ENCODE results near the gene GCNA.

GRCh38 chrX:71550578-71550977 lies 27.7 kb upstream of the GCNA start:
- TF ChIP-seq POLR2AphosphoS5 (IDR thresholded peaks at IDR 0.05) (no peak), POLR2A (IDR thresholded peaks at IDR 0.05) (no peak), CTCF (IDR thresholded peaks at IDR 0.05) (no peak), EP300 (IDR thresholded peaks at IDR 0.05) (no peak)

Measured in gastroesophageal sphincter (tissue), 3 donors.